ENCODE results near the gene BMP8B. TPM values are rescaled to one million over a fixed set of nuclear protein-coding genes. Genes with fewer than 3 reads are reported as not detected.
A peak's percentile ranks its signal among the peaks of the same experiment; 100 is the strongest.
"Not testable (repeated sequence)": the region's sequence is repeated elsewhere in the genome, so short reads cannot be mapped to it uniquely, and the experiment has no call there.

The BMP8B gene
- total RNA-seq, 2 experiments from 2014 or later: 0.06 TPM; not detected in 1

GRCh38 chr1:39800471-39800835, 11.8 kb upstream of the BMP8B start:
- H3K4me3 ChIP-seq (ENCODE audit: low read length): no peak overlapping the region
- H3K27me3 ChIP-seq (ENCODE audit: control insufficient read depth in 1 of 2, insufficient read depth in 2 of 2, low read length in 2 of 2): no peaks in the 10 kb centered on the region
- TF ChIP-seq CTCF (IDR thresholded peaks at IDR 0.05): no peak
- no peak overlapping the region for H3K27ac Mint-ChIP-seq
- H3K4me1 Mint-ChIP-seq (ENCODE audit: low read depth): peaks cover 12% of the 10 kb centered on the region
- H3K4me3 Mint-ChIP-seq: peak overlapping the region; percentile 20
- peaks cover 2% of the 10 kb centered on the region for H3K9me3 Mint-ChIP-seq
- ATAC-seq (ENCODE audit: poor library complexity) (no peak), DNase-seq (no peak)
- POLR2A ChIA-PET: interaction anchor here (0.8 kb wide), 1 partner anchor 1302 kb away, joined by 3 read pairs; no protein-coding TSS in a partner anchor
- peaks cover 7% of the 10 kb centered on the region for H3K36me3 ChIP-seq (ENCODE audit: insufficient read depth, low read length)
- H3K27ac ChIP-seq (ENCODE audit: low read depth in 1 of 2, low read length in 2 of 2): no peak overlapping the region
- H3K4me1 ChIP-seq (ENCODE audit: insufficient read depth, low read length): peaks cover 17% of the 10 kb centered on the region
- intact Hi-C loops (cut with DNase I, micrococcal nuclease): no loop called here
- peaks cover 8% of the 10 kb centered on the region for H3K36me3 Mint-ChIP-seq (ENCODE audit: low read depth)
- H3K9me3 ChIP-seq (ENCODE audit: control insufficient read depth in 1 of 2, insufficient read depth in 1 of 2, low read length in 2 of 2): no peaks in the 10 kb centered on the region
- H3K27me3 Mint-ChIP-seq: no peaks in the 10 kb centered on the region
- CTCF ChIA-PET: interaction anchor here (0.8 to 2.5 kb wide), 4 partner anchors 11 to 194 kb away, joined by 4 to 14 read pairs (median 6); partner anchors contain the start of genes BMP8B and MYCL

GRCh38 chr1:39799770-39800470, 11.3 kb upstream of the BMP8B start:
- peak overlapping the region; percentile 89 for H3K27ac Mint-ChIP-seq
- peak; percentile 44 to 78 (median 60) for DNase-seq
- peaks cover 17% of the 10 kb centered on the region for H3K4me1 ChIP-seq (ENCODE audit: insufficient read depth, low read length)
- H3K27me3 Mint-ChIP-seq: no peaks in the 10 kb centered on the region
- H3K9me3 ChIP-seq (ENCODE audit: control insufficient read depth in 1 of 2, insufficient read depth in 1 of 2, low read length in 2 of 2): no peaks in the 10 kb centered on the region
- ChIA-PET POLR2A (interaction anchor here (0.7 to 1.1 kb wide), 5 partner anchors 16 to 1302 kb away, joined by 3 to 6 read pairs (median 3); no protein-coding TSS in a partner anchor), CTCF (interaction anchor here (0.8 to 2.5 kb wide), 7 partner anchors 10 to 194 kb away, joined by 3 to 14 read pairs (median 4); partner anchors contain the start of genes BMP8B, MYCL and TRIT1)
- peak; percentile 60 for ATAC-seq (ENCODE audit: poor library complexity)
- peaks cover 1% of the 10 kb centered on the region for H3K36me3 ChIP-seq (ENCODE audit: insufficient read depth, low read length)
- H3K4me3 ChIP-seq (ENCODE audit: low read length): peak overlapping the region; percentile 41
- peak; percentile 77 for TF ChIP-seq CTCF (IDR thresholded peaks at IDR 0.05)
- H3K9me3 Mint-ChIP-seq: no peaks in the 10 kb centered on the region
- no peaks in the 10 kb centered on the region for H3K27me3 ChIP-seq (ENCODE audit: control insufficient read depth in 1 of 2, insufficient read depth in 2 of 2, low read length in 2 of 2)
- H3K27ac ChIP-seq (ENCODE audit: low read depth in 1 of 2, low read length in 2 of 2): no peak overlapping the region
- peak overlapping the region; percentile 59 for H3K4me3 Mint-ChIP-seq
- intact Hi-C loops (cut with DNase I, micrococcal nuclease): loop anchor here (1.0 kb wide), 1 partner anchor 194 kb away; no protein-coding TSS in a partner anchor
- H3K4me1 Mint-ChIP-seq (ENCODE audit: low read depth): peaks cover 12% of the 10 kb centered on the region
- peaks cover 4% of the 10 kb centered on the region for H3K36me3 Mint-ChIP-seq (ENCODE audit: low read depth)

GRCh38 chr1:39798859-39799769, 10.4 kb upstream of the BMP8B start:
- Histone ChIP-seq H3K27ac (ENCODE audit: low read depth in 1 of 2, low read length in 2 of 2) (peak overlapping the region; percentile 50 to 72), H3K4me3 (ENCODE audit: low read length) (peak overlapping the region; percentile 41), H3K4me1 (ENCODE audit: insufficient read depth, low read length) (peaks cover 17% of the 10 kb centered on the region)
- DNase-seq (peak; percentile 79 to 96 (median 84)), ATAC-seq (ENCODE audit: poor library complexity) (peak; percentile 97)
- not testable (repeated sequence) for H3K36me3 ChIP-seq (ENCODE audit: insufficient read depth, low read length); H3K27me3 ChIP-seq (ENCODE audit: control insufficient read depth in 1 of 2, insufficient read depth in 2 of 2, low read length in 2 of 2); H3K9me3 Mint-ChIP-seq; H3K9me3 ChIP-seq (ENCODE audit: control insufficient read depth in 1 of 2, insufficient read depth in 1 of 2, low read length in 2 of 2); H3K36me3 Mint-ChIP-seq (ENCODE audit: low read depth); H3K27me3 Mint-ChIP-seq
- TF ChIP-seq CTCF (IDR thresholded peaks at IDR 0.05): peak; percentile 64
- ChIA-PET CTCF (interaction anchor here (0.7 to 2.5 kb wide), 15 partner anchors 10 to 224 kb away, joined by 3 to 14 read pairs (median 4); partner anchors contain the start of genes BMP8B, HPCAL4, MYCL and PPIE), POLR2A (interaction anchor here (0.7 to 1.1 kb wide), 6 partner anchors 17 to 1303 kb away, joined by 3 to 6 read pairs (median 3); partner anchors contain the start of gene PPIE)
- peak overlapping the region; percentile 89 for H3K27ac Mint-ChIP-seq
- H3K4me3 Mint-ChIP-seq: peak overlapping the region; percentile 59
- peaks cover 12% of the 10 kb centered on the region for H3K4me1 Mint-ChIP-seq (ENCODE audit: low read depth)
- intact Hi-C loops (cut with DNase I, micrococcal nuclease): loop anchor here (1.0 kb wide), 1 partner anchor 193 kb away; no protein-coding TSS in a partner anchor

All from CD4-positive, alpha-beta T cell (primary cell).